Spleen (tissue), 13 donors: ENCODE results near the gene TEX44. TPM values are rescaled to one million over a fixed set of nuclear protein-coding genes. Genes with fewer than 3 reads are reported as not detected.

Experiments
- DNase-seq: peaks from one replicate; pipeline ENCODE4 v3.0.0-alpha.2; 2020
- H3K27ac ChIP-seq, 8 donors: fragments of 200-600 bp; sonication (generic) in 7 of 8; 1 replicate in 4 of 8; 2 replicates in 4 of 8; pipeline versions ENCODE4 v1.5.0 to v1.8.0; 2016 to 2021; ENCODE audit warnings: inconsistent platforms in 4 of 8, mild to moderate bottlenecking in 4 of 8, moderate library complexity in 1 of 8
- H3K27me3 ChIP-seq, 7 donors: fragments of 200-600 bp; sonication (generic) in 6 of 7; replicated peaks in 1 of 7; 1 replicate in 4 of 7; 2 replicates in 3 of 7; pipeline versions ENCODE4 v1.5.0 to v1.8.0; 2016 to 2021; ENCODE audit warnings: inconsistent platforms in 3 of 7, mild to moderate bottlenecking in 1 of 7
- H3K36me3 ChIP-seq, 6 donors: fragments of 200-600 bp; sonication (generic) in 5 of 6; 1 replicate in 4 of 6; 2 replicates in 2 of 6; pipeline versions ENCODE4 v1.5.0 to v1.8.0; 2016 to 2021; ENCODE audit warnings: inconsistent platforms in 2 of 6
- H3K4me1 ChIP-seq, 6 donors: fragments of 200-600 bp; sonication (generic) in 5 of 6; 1 replicate in 3 of 6; 2 replicates in 3 of 6; pipeline versions ENCODE4 v1.5.0 to v1.8.0; 2016 to 2021; ENCODE audit warnings: inconsistent platforms in 3 of 6
- H3K4me3 ChIP-seq, 8 donors: fragments of 200-600 bp; sonication (generic) in 7 of 8; 1 replicate in 4 of 8; 2 replicates in 4 of 8; pipeline versions ENCODE4 v1.5.0 to v1.8.0; 2016 to 2021; ENCODE audit warnings: inconsistent platforms in 4 of 8, mild to moderate bottlenecking in 4 of 8, moderate library complexity in 2 of 8
- H3K9me3 ChIP-seq, 8 donors: fragments of 200-600 bp; sonication (generic) in 7 of 8; 1 replicate in 4 of 8; 2 replicates in 4 of 8; pipeline versions ENCODE4 v1.5.0 to v1.8.0; 2016 to 2021; ENCODE audit warnings: inconsistent platforms in 4 of 8
- CTCF ChIP-seq, 11 experiments: fragments of 200-600 bp in 7 of 11; fragments of 450-650 bp in 4 of 11; sonication (generic) in 4 of 11; IDR thresholded peaks in 8 of 11; conservative IDR thresholded peaks in 3 of 11; 1 replicate in 7 of 11; 2 replicates in 4 of 11; pipeline versions ENCODE4 v1.4.0 to v1.8.0; 2016 to 2021; ENCODE audit warnings: antibody characterized with exemption in 11 of 11, inconsistent platforms in 4 of 11, mild to moderate bottlenecking in 1 of 11
- POLR2A ChIP-seq, 3 donors: fragments of 450-650 bp; IDR thresholded peaks; one replicate each; pipeline ENCODE4 v1.5.1; 2017; ENCODE audit warnings: antibody characterized with exemption in 3 of 3, mild to moderate bottlenecking in 1 of 3
- POLR2AphosphoS5 ChIP-seq, 3 donors: sonication (generic); formaldehyde crosslinking; IDR thresholded peaks; one replicate each; pipeline ENCODE4 v1.5.1; 2017; ENCODE audit warnings: antibody characterized with exemption in 3 of 3
- WGBS, 5 donors: extraction: QIAGEN DNeasy Blood & Tissue Kit in 3 of 5; methylation state at CpG; one replicate each; pipeline versions ENCODE4 v1.1.5 to v1.1.7; 2013 to 2018; 5-methylcytosine and 5-hydroxymethylcytosine counted together
- intact Hi-C: fragments of 100-400 bp; cut with DNase I; formaldehyde crosslinking; loops from one replicate; pipeline ENCODE4 v1.15.0; 2023; ENCODE audit warnings: low total_unique reads
- long read RNA-seq, 2 donors: transcript quantifications; one replicate each; lab custom pipeline, GENCODE V29; 2026
- polyA plus RNA-seq, 3 donors: library from polyadenylated mRNA; stranded (reverse); fragments of 200-250 nt; gene quantifications; one replicate each; pipeline ENCODE4 v1.2.1, GENCODE V29; 2013
- total RNA-seq, 7 donors: library from RNA; depleted of rRNA in 3 of 7; stranded (reverse); fragments of >200 nt in 3 of 7; fragmentation: NEBNext Ultra II Directional in 4 of 7; extraction: Animal tissue kit (Norgen Biotek cat#: 25700) in 4 of 7; gene quantifications; one replicate each; pipeline versions ENCODE4 v1.1.0 to v1.2.1, GENCODE V29; 2016 to 2021
- donor health status: healthy with polysubstance abuse.
- donor health status: DM: no; HTN: no; CAD: no; lungs with moderate emphysema.
- donor health status: DM: no; HTN: no; CAD: no.
- donor health status: Bipolar disorder and iron deficiency.
- donor health status: healthy.
- donor health status: DM: no; HTN: no; CAD: no.
- donor health status: DM: yes; HTN: yes; CAD: no.

TEX44 gene
- not detected for total RNA-seq
- not detected for polyA plus RNA-seq
- long read RNA-seq, donor 1 = 0 reads
- long read RNA-seq, donor 2 = 0 reads

GRCh38 chr2:231592636-231593145, at the start of gene TEX44:
Gene TEX44, plus strand, starts transcription at chr2:231592864. Its CDS starts 88 bp downstream, at chr2:231592952.
- TF ChIP-seq CTCF (IDR thresholded peaks at IDR 0.05 in 8 of 11, conservative IDR thresholded peaks at IDR 0.05 in 3 of 11) (no peak), POLR2A (IDR thresholded peaks at IDR 0.05) (no peak), POLR2AphosphoS5 (IDR thresholded peaks at IDR 0.05) (no peak)
- Histone ChIP-seq H3K36me3 (no peaks in the 10 kb centered on the region), H3K4me1 (peaks cover 0 to 3% (median 0%) of the 10 kb centered on the region in 6 donors), H3K9me3 (no peaks in the 10 kb centered on the region), H3K4me3 (no peak within 1 kb of the TSS), H3K27me3 (no peaks in the 10 kb centered on the region), H3K27ac (no peak within 1 kb of the TSS)
- intact Hi-C loops = no loop called here
- WGBS, 5 donors = 75 to 85% (median 79%) methylated on average over 4 to 6 of the region's 6 CpGs
- DNase-seq = no peak

- no peaks in the 10 kb centered on the region for H3K36me3 ChIP-seq
- intact Hi-C loops = no loop called here
- H3K27me3 ChIP-seq = no peaks in the 10 kb centered on the region
- peak overlapping the region in 1 of 8 donors; percentile 42 for H3K4me3 ChIP-seq
- no peak for TF ChIP-seq CTCF (IDR thresholded peaks at IDR 0.05 in 8 of 11, conservative IDR thresholded peaks at IDR 0.05 in 3 of 11)
- peak in 2 of 3 donors; percentile 54 to 83 for TF ChIP-seq POLR2AphosphoS5 (IDR thresholded peaks at IDR 0.05)
- WGBS, 5 donors = 11 to 24% (median 15%) methylated on average over 13 to 14 of the region's 14 CpGs
- H3K9me3 ChIP-seq = peaks cover 3 to 17% (median 12%) of the 10 kb centered on the region in 8 donors
- H3K27ac ChIP-seq = peak overlapping the region; percentile 24 to 91 (median 80)
- DNase-seq = peak; percentile 88
- H3K4me1 ChIP-seq = peaks cover 18 to 74% (median 32%) of the 10 kb centered on the region in 6 donors
Observed at GRCh38 chr2:231545105-231545902, 47.4 kb upstream of the TEX44 start.

- peak overlapping the region in 7 of 8 donors; percentile 52 to 91 (median 82) for H3K27ac ChIP-seq
- no peaks in the 10 kb centered on the region for H3K27me3 ChIP-seq
- TF ChIP-seq POLR2AphosphoS5 (IDR thresholded peaks at IDR 0.05) (no peak), POLR2A (IDR thresholded peaks at IDR 0.05) (no peak), CTCF (IDR thresholded peaks at IDR 0.05 in 8 of 11, conservative IDR thresholded peaks at IDR 0.05 in 3 of 11) (no peak)
- peaks cover 18 to 76% (median 32%) of the 10 kb centered on the region in 6 donors for H3K4me1 ChIP-seq
- H3K36me3 ChIP-seq = no peaks in the 10 kb centered on the region
- intact Hi-C loops = no loop called here
- H3K4me3 ChIP-seq = peak overlapping the region in 1 of 8 donors; percentile 42
- H3K9me3 ChIP-seq = peaks cover 3 to 17% (median 12%) of the 10 kb centered on the region in 8 donors
- DNase-seq = no peak
- 57 to 75% (median 69%) methylated on average over 13 of the region's 13 CpGs for WGBS, 5 donors
Observed at GRCh38 chr2:231546014-231546715, 46.5 kb upstream of the TEX44 start.
